ENCODE measurements around the gene FLG.

Gene FLG

DNA sequence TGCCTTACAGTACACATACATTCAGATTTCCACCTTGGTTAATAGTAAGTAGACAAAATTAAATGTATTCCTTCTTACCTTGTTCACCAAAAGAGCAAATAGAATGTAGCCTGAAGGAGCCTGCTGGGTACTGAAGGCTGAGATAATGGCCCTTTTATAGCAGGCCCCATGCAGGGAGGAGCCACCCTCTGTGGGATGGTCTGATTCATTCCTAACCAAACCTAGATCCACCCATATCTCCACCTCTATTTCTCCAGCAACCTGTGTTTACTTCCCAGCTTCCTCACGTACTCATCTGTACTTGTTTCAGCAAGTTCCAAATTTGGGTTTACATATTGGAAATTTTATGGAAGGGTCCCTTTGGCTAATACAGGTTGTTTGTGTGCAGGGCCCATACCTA is at the start of gene FLG:
TSS of gene FLG (minus strand) at position 129 of the 400 bp plus-strand sequence. CDS start 9,783 bp downstream, outside the sequence.
- Histone ChIP-seq H3K27me3 (replicated peaks; ENCODE audit: insufficient read depth, low read length) (no peaks in the 10 kb centered on the region), H2AFZ (ENCODE audit: low read length) (no peak within 1 kb of the TSS), H3K9ac (ENCODE audit: low read length) (no peak within 1 kb of the TSS), H3K9me2 (replicated peaks; ENCODE audit: insufficient read depth, low read length) (no peaks in the 10 kb centered on the region), H3K4me3 (ENCODE audit: low read length) (no peak within 1 kb of the TSS), H3K4me1 (ENCODE audit: low read length) (no peaks in the 10 kb centered on the region), H3K4me2 (ENCODE audit: low read depth, low read length) (no peak within 1 kb of the TSS), H3K79me2 (ENCODE audit: low read length) (no peaks in the 10 kb centered on the region), H3K9me3 (replicated peaks; ENCODE audit: insufficient read depth, low read length) (no peaks in the 10 kb centered on the region), H3F3A (ENCODE audit: insufficient read depth, low read length) (no peaks in the 10 kb centered on the region), H3K36me3 (replicated peaks; ENCODE audit: insufficient read depth, low read length) (no peaks in the 10 kb centered on the region), H3K27ac (ENCODE audit: low read length) (no peak within 1 kb of the TSS), H4K20me1 (ENCODE audit: insufficient read depth, low read length) (no peaks in the 10 kb centered on the region)
- no peak for TF ChIP-seq EZH2 (optimal IDR thresholded peaks at IDR 0.05; ENCODE audit: low read depth, low read length)
- TF ChIP-seq, protein P1, sequence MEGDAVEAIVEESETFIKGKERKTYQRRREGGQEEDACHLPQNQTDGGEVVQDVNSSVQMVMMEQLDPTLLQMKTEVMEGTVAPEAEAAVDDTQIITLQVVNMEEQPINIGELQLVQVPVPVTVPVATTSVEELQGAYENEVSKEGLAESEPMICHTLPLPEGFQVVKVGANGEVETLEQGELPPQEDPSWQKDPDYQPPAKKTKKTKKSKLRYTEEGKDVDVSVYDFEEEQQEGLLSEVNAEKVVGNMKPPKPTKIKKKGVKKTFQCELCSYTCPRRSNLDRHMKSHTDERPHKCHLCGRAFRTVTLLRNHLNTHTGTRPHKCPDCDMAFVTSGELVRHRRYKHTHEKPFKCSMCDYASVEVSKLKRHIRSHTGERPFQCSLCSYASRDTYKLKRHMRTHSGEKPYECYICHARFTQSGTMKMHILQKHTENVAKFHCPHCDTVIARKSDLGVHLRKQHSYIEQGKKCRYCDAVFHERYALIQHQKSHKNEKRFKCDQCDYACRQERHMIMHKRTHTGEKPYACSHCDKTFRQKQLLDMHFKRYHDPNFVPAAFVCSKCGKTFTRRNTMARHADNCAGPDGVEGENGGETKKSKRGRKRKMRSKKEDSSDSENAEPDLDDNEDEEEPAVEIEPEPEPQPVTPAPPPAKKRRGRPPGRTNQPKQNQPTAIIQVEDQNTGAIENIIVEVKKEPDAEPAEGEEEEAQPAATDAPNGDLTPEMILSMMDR (IDR thresholded peaks at IDR 0.05; ENCODE audit: low read length), result no peak
- no peak for TF ChIP-seq EZH2phosphoT487 (IDR thresholded peaks at IDR 0.05; ENCODE audit: low read length)
- no peak for DNase-seq

DNA sequence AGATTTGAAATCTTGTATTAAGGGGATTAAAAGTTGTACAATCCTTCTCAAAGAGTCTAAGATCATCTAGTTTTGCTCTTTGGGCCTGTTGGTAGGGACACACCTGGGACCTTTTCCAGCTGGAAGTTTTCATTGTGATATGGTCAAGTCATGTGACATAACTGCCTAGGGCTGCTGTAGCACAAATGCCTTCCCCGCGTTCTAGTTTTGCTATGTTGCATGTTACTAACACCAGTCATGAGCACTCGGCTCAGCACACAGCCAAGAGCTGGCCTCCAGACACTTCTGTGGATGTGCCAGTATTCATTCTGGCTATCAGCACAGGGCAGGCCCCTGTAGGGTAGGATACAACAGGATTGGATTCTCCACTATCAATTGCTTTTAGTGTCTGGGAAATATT is 49.4 kb upstream of the FLG start:
- H3K27ac ChIP-seq (ENCODE audit: low read length), result no peak overlapping the region
- no peak overlapping the region for H3K4me2 ChIP-seq (ENCODE audit: low read depth, low read length)
- H3F3A ChIP-seq (ENCODE audit: insufficient read depth, low read length), result no peaks in the 10 kb centered on the region
- H4K20me1 ChIP-seq (ENCODE audit: insufficient read depth, low read length), result no peaks in the 10 kb centered on the region
- no peaks in the 10 kb centered on the region for H3K36me3 ChIP-seq (replicated peaks; ENCODE audit: insufficient read depth, low read length)
- TF ChIP-seq EZH2 (optimal IDR thresholded peaks at IDR 0.05; ENCODE audit: low read depth, low read length) (no peak), EZH2phosphoT487 (IDR thresholded peaks at IDR 0.05; ENCODE audit: low read length) (no peak)
- TF ChIP-seq, protein P1 (IDR thresholded peaks at IDR 0.05; ENCODE audit: low read length), result no peak
- no peaks in the 10 kb centered on the region for H3K4me1 ChIP-seq (ENCODE audit: low read length)
- no peak for DNase-seq
- H3K9me2 ChIP-seq (replicated peaks; ENCODE audit: insufficient read depth, low read length), result no peaks in the 10 kb centered on the region
- H2AFZ ChIP-seq (ENCODE audit: low read length), result no peak overlapping the region
- H3K27me3 ChIP-seq (replicated peaks; ENCODE audit: insufficient read depth, low read length), result no peaks in the 10 kb centered on the region
- no peak overlapping the region for H3K9ac ChIP-seq (ENCODE audit: low read length)
- H3K9me3 ChIP-seq (replicated peaks; ENCODE audit: insufficient read depth, low read length), result no peaks in the 10 kb centered on the region
- no peak overlapping the region for H3K4me3 ChIP-seq (ENCODE audit: low read length)
- H3K79me2 ChIP-seq (ENCODE audit: low read length), result no peaks in the 10 kb centered on the region

DNA sequence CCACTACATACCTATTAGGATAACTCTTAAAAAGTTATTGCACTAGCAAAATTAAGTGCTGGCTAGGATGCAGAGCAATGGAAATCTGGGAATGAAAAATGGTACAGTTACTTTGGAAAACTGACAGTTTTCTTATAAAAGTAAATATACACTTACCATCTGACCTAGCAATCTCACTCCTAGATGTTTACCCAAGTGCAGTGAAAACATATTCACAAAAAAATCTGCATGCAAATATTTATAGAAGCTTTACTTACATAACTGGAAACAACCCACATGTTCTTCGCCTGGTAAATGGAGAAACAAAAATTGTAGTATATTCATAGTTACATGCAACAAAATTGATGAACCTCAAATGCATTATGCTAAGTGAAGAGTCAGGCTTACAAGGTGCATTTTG is 47.6 kb upstream of the FLG start:
- no peaks in the 10 kb centered on the region for H3K4me1 ChIP-seq (ENCODE audit: low read length)
- DNase-seq, result no peak
- H3K79me2 ChIP-seq (ENCODE audit: low read length), result no peaks in the 10 kb centered on the region
- no peaks in the 10 kb centered on the region for H4K20me1 ChIP-seq (ENCODE audit: insufficient read depth, low read length)
- H3K9ac ChIP-seq (ENCODE audit: low read length), result no peak overlapping the region
- no peak overlapping the region for H3K4me3 ChIP-seq (ENCODE audit: low read length)
- H2AFZ ChIP-seq (ENCODE audit: low read length), result no peak overlapping the region
- H3F3A ChIP-seq (ENCODE audit: insufficient read depth, low read length), result no peaks in the 10 kb centered on the region
- H3K27ac ChIP-seq (ENCODE audit: low read length), result no peak overlapping the region
- no peaks in the 10 kb centered on the region for H3K27me3 ChIP-seq (replicated peaks; ENCODE audit: insufficient read depth, low read length)
- no peaks in the 10 kb centered on the region for H3K9me2 ChIP-seq (replicated peaks; ENCODE audit: insufficient read depth, low read length)
- H3K36me3 ChIP-seq (replicated peaks; ENCODE audit: insufficient read depth, low read length), result no peaks in the 10 kb centered on the region
- H3K9me3 ChIP-seq (replicated peaks; ENCODE audit: insufficient read depth, low read length), result no peaks in the 10 kb centered on the region
- no peak overlapping the region for H3K4me2 ChIP-seq (ENCODE audit: low read depth, low read length)
- TF ChIP-seq EZH2 (optimal IDR thresholded peaks at IDR 0.05; ENCODE audit: low read depth, low read length) (no peak), EZH2phosphoT487 (IDR thresholded peaks at IDR 0.05; ENCODE audit: low read length) (no peak)
- TF ChIP-seq, protein P1 (IDR thresholded peaks at IDR 0.05; ENCODE audit: low read length), result no peak
